Measurements from ENCODE around the gene TP53RK.

Gene TP53RK

GRCh38 chr20:46648903-46649649, 40.2 kb downstream of the TP53RK start:
- H3K27me3 ChIP-seq (ENCODE audit: control insufficient read depth, low read length) = no peaks in the 10 kb centered on the region
- H3F3A ChIP-seq (ENCODE audit: control insufficient read depth, insufficient read depth) = no peaks in the 10 kb centered on the region
- H3K79me2 ChIP-seq (ENCODE audit: control insufficient read depth, low read length) = no peaks in the 10 kb centered on the region
- no peak overlapping the region for H3K4me3 ChIP-seq (ENCODE audit: low read length)
- no peak overlapping the region for H3K27ac ChIP-seq (ENCODE audit: low read depth, low read length)
- H3K4me2 ChIP-seq (ENCODE audit: low read length) = no peak overlapping the region
- no peaks in the 10 kb centered on the region for H3K36me3 ChIP-seq (ENCODE audit: control insufficient read depth, low read length)
- no peaks in the 10 kb centered on the region for H4K20me1 ChIP-seq (ENCODE audit: control insufficient read depth, insufficient read depth, low read depth, low read length)
- no peaks in the 10 kb centered on the region for H3K9me3 ChIP-seq (ENCODE audit: control insufficient read depth, insufficient read depth, low read length)
- no peaks in the 10 kb centered on the region for H3K9me2 ChIP-seq (replicated peaks; ENCODE audit: control insufficient read depth, low read length)
- no peaks in the 10 kb centered on the region for H3K4me1 ChIP-seq (ENCODE audit: control insufficient read depth, low read length)
- TF ChIP-seq EZH2phosphoT487 (IDR thresholded peaks at IDR 0.05; ENCODE audit: borderline replicate concordance, low read length) (no peak), CTCF (IDR thresholded peaks at IDR 0.05; ENCODE audit: low read depth, low read length, poor library complexity, severe bottlenecking) (no peak)

GRCh38 chr20:46647469-46647868, 41.8 kb downstream of the TP53RK start:
- Histone ChIP-seq H3K79me2 (ENCODE audit: control insufficient read depth, low read length) (no peaks in the 10 kb centered on the region), H4K20me1 (ENCODE audit: control insufficient read depth, insufficient read depth, low read depth, low read length) (no peaks in the 10 kb centered on the region), H3K4me3 (ENCODE audit: low read length) (no peak overlapping the region), H3K4me2 (ENCODE audit: low read length) (no peak overlapping the region), H3K27ac (ENCODE audit: low read depth, low read length) (no peak overlapping the region), H3K9me3 (ENCODE audit: control insufficient read depth, insufficient read depth, low read length) (no peaks in the 10 kb centered on the region), H3K9me2 (replicated peaks; ENCODE audit: control insufficient read depth, low read length) (no peaks in the 10 kb centered on the region), H3K4me1 (ENCODE audit: control insufficient read depth, low read length) (no peaks in the 10 kb centered on the region), H3K36me3 (ENCODE audit: control insufficient read depth, low read length) (no peaks in the 10 kb centered on the region), H3K27me3 (ENCODE audit: control insufficient read depth, low read length) (no peaks in the 10 kb centered on the region), H3F3A (ENCODE audit: control insufficient read depth, insufficient read depth) (no peaks in the 10 kb centered on the region)
- TF ChIP-seq CTCF (IDR thresholded peaks at IDR 0.05; ENCODE audit: low read depth, low read length, poor library complexity, severe bottlenecking) (no peak), EZH2phosphoT487 (IDR thresholded peaks at IDR 0.05; ENCODE audit: borderline replicate concordance, low read length) (no peak)

- H3K4me3 ChIP-seq (ENCODE audit: low read length) = no peak overlapping the region
- no peaks in the 10 kb centered on the region for H3K27me3 ChIP-seq (ENCODE audit: control insufficient read depth, low read length)
- no peaks in the 10 kb centered on the region for H3F3A ChIP-seq (ENCODE audit: control insufficient read depth, insufficient read depth)
- TF ChIP-seq CTCF (IDR thresholded peaks at IDR 0.05; ENCODE audit: low read depth, low read length, poor library complexity, severe bottlenecking) (no peak), EZH2phosphoT487 (IDR thresholded peaks at IDR 0.05; ENCODE audit: borderline replicate concordance, low read length) (no peak)
- H4K20me1 ChIP-seq (ENCODE audit: control insufficient read depth, insufficient read depth, low read depth, low read length) = no peaks in the 10 kb centered on the region
- H3K4me1 ChIP-seq (ENCODE audit: control insufficient read depth, low read length) = no peaks in the 10 kb centered on the region
- H3K4me2 ChIP-seq (ENCODE audit: low read length) = no peak overlapping the region
- H3K79me2 ChIP-seq (ENCODE audit: control insufficient read depth, low read length) = no peaks in the 10 kb centered on the region
- no peaks in the 10 kb centered on the region for H3K9me3 ChIP-seq (ENCODE audit: control insufficient read depth, insufficient read depth, low read length)
- H3K9me2 ChIP-seq (replicated peaks; ENCODE audit: control insufficient read depth, low read length) = no peaks in the 10 kb centered on the region
- no peaks in the 10 kb centered on the region for H3K36me3 ChIP-seq (ENCODE audit: control insufficient read depth, low read length)
- no peak overlapping the region for H3K27ac ChIP-seq (ENCODE audit: low read depth, low read length)
Measured at GRCh38 chr20:46646659-46647380, 42.4 kb downstream of the TP53RK start.

Measured in DOHH2 (cell line).